Parathyroid adenoma (tissue), 2 donors: Measurements from ENCODE around the gene CLIC3.

Experiments
- H2AFZ ChIP-seq: fragments of 300-600 bp; sonication (generic); one replicate; pipeline ENCODE4 v1.7.0; 2017; ENCODE audit warnings: antibody characterized with exemption, mild to moderate bottlenecking
- H3K27ac ChIP-seq: fragments of 300-600 bp; sonication (generic); one replicate; pipeline ENCODE4 v1.7.0; 2017
- H3K27me3 ChIP-seq: fragments of 300-600 bp; sonication (generic); one replicate; pipeline ENCODE4 v1.7.0; 2017; ENCODE audit warnings: low read length; ENCODE audit not compliant: control insufficient read depth, insufficient read depth
- H3K36me3 ChIP-seq: fragments of 300-600 bp; sonication (generic); one replicate; pipeline ENCODE4 v1.7.0; 2017; ENCODE audit warnings: low read length; ENCODE audit not compliant: control insufficient read depth, insufficient read depth
- H3K4me1 ChIP-seq: fragments of 300-600 bp; sonication (generic); one replicate; pipeline ENCODE4 v1.7.0; 2017; ENCODE audit warnings: control low read depth
- H3K4me2 ChIP-seq: fragments of 300-600 bp; sonication (generic); one replicate; pipeline ENCODE4 v1.7.0; 2017; ENCODE audit warnings: low read length
- H3K4me3 ChIP-seq: fragments of 300-600 bp; sonication (generic); one replicate; pipeline ENCODE4 v1.7.0; 2017; ENCODE audit warnings: low read depth, low read length
- H3K79me2 ChIP-seq: fragments of 300-600 bp; sonication (generic); one replicate; pipeline ENCODE4 v1.7.0; 2017; ENCODE audit warnings: control low read depth
- H3K9ac ChIP-seq: fragments of 300-600 bp; sonication (generic); one replicate; pipeline ENCODE4 v1.7.0; 2017; ENCODE audit warnings: mild to moderate bottlenecking
- H3K9me3 ChIP-seq: fragments of 300-600 bp; sonication (generic); one replicate; pipeline ENCODE4 v1.7.0; 2017; ENCODE audit warnings: low read length; ENCODE audit not compliant: control insufficient read depth
- CTCF ChIP-seq: fragments of 300-600 bp; sonication (generic); IDR thresholded peaks from one replicate; pipeline ENCODE4 v1.7.0; 2017; ENCODE audit warnings: antibody characterized with exemption, mild to moderate bottlenecking
- donor health status: primary hyperparathyroidism.

Gene CLIC3

GRCh38 chr9:137017791-137018497 lies 21.6 kb upstream of the CLIC3 start:
- Histone ChIP-seq H3K4me1 (no peaks in the 10 kb centered on the region), H3K27me3 (no peaks in the 10 kb centered on the region), H3K9me3 (no peaks in the 10 kb centered on the region), H3K4me3 (no peak overlapping the region), H3K27ac (no peak overlapping the region), H3K79me2 (no peaks in the 10 kb centered on the region), H3K4me2 (no peak overlapping the region), H3K36me3 (no peaks in the 10 kb centered on the region), H2AFZ (no peak overlapping the region), H3K9ac (no peak overlapping the region)
- TF ChIP-seq CTCF, result no peak

GRCh38 chr9:137017071-137017470 lies 20.7 kb upstream of the CLIC3 start:
- no peaks in the 10 kb centered on the region for H3K79me2 ChIP-seq
- H3K4me3 ChIP-seq, result no peak overlapping the region
- no peaks in the 10 kb centered on the region for H3K27me3 ChIP-seq
- no peak overlapping the region for H3K4me2 ChIP-seq
- no peak overlapping the region for H3K9ac ChIP-seq
- no peak overlapping the region for H3K27ac ChIP-seq
- no peak for TF ChIP-seq CTCF
- no peaks in the 10 kb centered on the region for H3K4me1 ChIP-seq
- H3K9me3 ChIP-seq, result no peaks in the 10 kb centered on the region
- H3K36me3 ChIP-seq, result no peaks in the 10 kb centered on the region
- no peak overlapping the region for H2AFZ ChIP-seq

GRCh38 chr9:137016436-137016835 lies 20.1 kb upstream of the CLIC3 start:
- no peaks in the 10 kb centered on the region for H3K9me3 ChIP-seq
- no peak overlapping the region for H3K4me3 ChIP-seq
- no peak for TF ChIP-seq CTCF
- H3K36me3 ChIP-seq, result no peaks in the 10 kb centered on the region
- H3K27ac ChIP-seq, result no peak overlapping the region
- no peaks in the 10 kb centered on the region for H3K79me2 ChIP-seq
- no peaks in the 10 kb centered on the region for H3K27me3 ChIP-seq
- no peak overlapping the region for H3K9ac ChIP-seq
- H2AFZ ChIP-seq, result no peak overlapping the region
- no peaks in the 10 kb centered on the region for H3K4me1 ChIP-seq
- H3K4me2 ChIP-seq, result no peak overlapping the region

GRCh38 chr9:137015976-137016375 lies 19.6 kb upstream of the CLIC3 start:
- Histone ChIP-seq H2AFZ (no peak overlapping the region), H3K36me3 (no peaks in the 10 kb centered on the region), H3K4me3 (no peak overlapping the region), H3K4me2 (no peak overlapping the region), H3K27me3 (no peaks in the 10 kb centered on the region), H3K4me1 (no peaks in the 10 kb centered on the region), H3K9me3 (no peaks in the 10 kb centered on the region), H3K9ac (no peak overlapping the region), H3K79me2 (no peaks in the 10 kb centered on the region), H3K27ac (no peak overlapping the region)
- no peak for TF ChIP-seq CTCF

GRCh38 chr9:137015540-137015930 lies 19.2 kb upstream of the CLIC3 start:
- H3K27me3 ChIP-seq, result no peaks in the 10 kb centered on the region
- no peak overlapping the region for H2AFZ ChIP-seq
- H3K9ac ChIP-seq, result no peak overlapping the region
- no peak overlapping the region for H3K27ac ChIP-seq
- no peak overlapping the region for H3K4me2 ChIP-seq
- TF ChIP-seq CTCF, result no peak
- no peak overlapping the region for H3K4me3 ChIP-seq
- no peaks in the 10 kb centered on the region for H3K79me2 ChIP-seq
- H3K9me3 ChIP-seq, result no peaks in the 10 kb centered on the region
- no peaks in the 10 kb centered on the region for H3K36me3 ChIP-seq
- H3K4me1 ChIP-seq, result no peaks in the 10 kb centered on the region
